RWPE2 (cell line): ENCODE measurements around the gene JOSD1.
"Not testable (repeated sequence)": the region's sequence is repeated elsewhere in the genome, so short reads cannot be mapped to it uniquely, and the experiment has no call there.

Experiments
- ATAC-seq: fragments of 200-7000 bp; cut with Tn5 transposase; 3 replicates; pipeline ENCODE4 v1.9.1; 2021; ENCODE audit warnings: low read depth
- DNase-seq: peaks from one replicate; pipeline ENCODE4 v3.0.0-alpha.2; 2020; ENCODE audit warnings: low spot score
- H3K27ac ChIP-seq: fragments of 450-650 bp; 2 replicates; pipeline ENCODE4 v1.5.1; 2017; ENCODE audit warnings: mild to moderate bottlenecking; ENCODE audit not compliant: poor library complexity, severe bottlenecking
- H3K27me3 ChIP-seq: fragments of 250-450 bp; sonication (Bioruptor Pico); 2 replicates; pipeline ENCODE4 v1.5.1; 2021; ENCODE audit warnings: mild to moderate bottlenecking, moderate library complexity; ENCODE audit not compliant: insufficient read depth, poor library complexity, severe bottlenecking
- H3K36me3 ChIP-seq: fragments of 250-450 bp; sonication (Bioruptor Pico); 2 replicates; pipeline ENCODE4 v1.5.1; 2020; ENCODE audit warnings: low read depth, mild to moderate bottlenecking, moderate library complexity
- H3K4me1 ChIP-seq: fragments of 250-450 bp; sonication (Bioruptor Pico); 2 replicates; pipeline ENCODE4 v1.5.1; 2021; ENCODE audit warnings: mild to moderate bottlenecking, moderate library complexity; ENCODE audit not compliant: insufficient read depth, poor library complexity, severe bottlenecking
- H3K4me3 ChIP-seq: fragments of 250-450 bp; sonication (Bioruptor Pico); 2 replicates; pipeline ENCODE4 v1.5.1; 2021; ENCODE audit warnings: mild to moderate bottlenecking, moderate library complexity; ENCODE audit not compliant: severe bottlenecking
- H3K9me3 ChIP-seq: fragments of 250-450 bp; sonication (Bioruptor Pico); 2 replicates; pipeline ENCODE4 v1.5.1; 2021; ENCODE audit warnings: mild to moderate bottlenecking, moderate library complexity; ENCODE audit not compliant: severe bottlenecking
- CTCF ChIP-seq: fragments of 450-650 bp; IDR thresholded peaks from one replicate; pipeline ENCODE4 v1.5.1; 2017; ENCODE audit warnings: mild to moderate bottlenecking, moderate library complexity; ENCODE audit not compliant: poor library complexity, severe bottlenecking

Gene JOSD1

GRCh38 chr22:38652859-38653258 lies 47.9 kb downstream of the JOSD1 start:
- no peak for DNase-seq

GRCh38 chr22:38649841-38650522 lies 50.8 kb downstream of the JOSD1 start:
- DNase-seq, result no peak
- Histone ChIP-seq H3K27me3 (no peaks in the 10 kb centered on the region), H3K9me3 (no peaks in the 10 kb centered on the region), H3K36me3 (no peaks in the 10 kb centered on the region), H3K27ac (no peak overlapping the region), H3K4me3 (no peak overlapping the region), H3K4me1 (peaks cover 4% of the 10 kb centered on the region)
- TF ChIP-seq CTCF, result no peak
- no peak for ATAC-seq

More at GRCh38 chr22:38652859-38653258, 47.9 kb downstream of the JOSD1 start:
- no peaks in the 10 kb centered on the region for H3K9me3 ChIP-seq
- no peak overlapping the region for H3K27ac ChIP-seq
- ATAC-seq, result no peak
- no peak for TF ChIP-seq CTCF
- H3K27me3 ChIP-seq, result no peaks in the 10 kb centered on the region
- no peak overlapping the region for H3K4me3 ChIP-seq
- no peaks in the 10 kb centered on the region for H3K4me1 ChIP-seq
- H3K36me3 ChIP-seq, result no peaks in the 10 kb centered on the region

- peaks cover 4% of the 10 kb centered on the region for H3K4me1 ChIP-seq
- H3K27ac ChIP-seq, result peak overlapping the region; percentile 9
- no peak for DNase-seq
- H3K9me3 ChIP-seq, result no peaks in the 10 kb centered on the region
- TF ChIP-seq CTCF, result no peak
- ATAC-seq, result peak; percentile 90
- no peak overlapping the region for H3K4me3 ChIP-seq
- H3K27me3 ChIP-seq, result no peaks in the 10 kb centered on the region
- no peaks in the 10 kb centered on the region for H3K36me3 ChIP-seq
Measured at GRCh38 chr22:38645430-38645829, 55.3 kb downstream of the JOSD1 start.

GRCh38 chr22:38644245-38644644 lies 56.5 kb downstream of the JOSD1 start:
- not testable (repeated sequence) for H3K27me3 ChIP-seq, H3K4me3 ChIP-seq, H3K9me3 ChIP-seq, H3K4me1 ChIP-seq, H3K36me3 ChIP-seq, DNase-seq, ATAC-seq, H3K27ac ChIP-seq

GRCh38 chr22:38641476-38642040 lies 59.2 kb downstream of the JOSD1 start:
- Histone ChIP-seq H3K4me3 (no peak overlapping the region), H3K9me3 (no peaks in the 10 kb centered on the region), H3K36me3 (peaks cover 8% of the 10 kb centered on the region), H3K27me3 (no peaks in the 10 kb centered on the region), H3K4me1 (peaks cover 4% of the 10 kb centered on the region), H3K27ac (no peak overlapping the region)
- no peak for TF ChIP-seq CTCF
- DNase-seq (no peak), ATAC-seq (no peak)
